Esophagus squamous epithelium (tissue), 4 donors: Measurements from ENCODE around the gene GNB1L.

ENCODE experiments used
- POLR2A ChIP-seq, 4 donors: fragments of 450-650 bp; IDR thresholded peaks; one replicate each; pipeline ENCODE4 v1.6.1; 2017; ENCODE audit warnings: antibody characterized with exemption in 4 of 4, mild to moderate bottlenecking in 4 of 4, moderate library complexity in 3 of 4
- TF ChIP-seq, protein P1 (sequence below), 6 experiments: fragments of 450-650 bp in 4 of 6; fragments of 200-600 bp in 2 of 6; sonication (generic) in 2 of 6; IDR thresholded peaks; one replicate each; pipeline ENCODE4 v1.5.1; 2016 to 2019; ENCODE audit warnings: antibody characterized with exemption in 6 of 6, mild to moderate bottlenecking in 4 of 6, moderate library complexity in 4 of 6

DNA sequence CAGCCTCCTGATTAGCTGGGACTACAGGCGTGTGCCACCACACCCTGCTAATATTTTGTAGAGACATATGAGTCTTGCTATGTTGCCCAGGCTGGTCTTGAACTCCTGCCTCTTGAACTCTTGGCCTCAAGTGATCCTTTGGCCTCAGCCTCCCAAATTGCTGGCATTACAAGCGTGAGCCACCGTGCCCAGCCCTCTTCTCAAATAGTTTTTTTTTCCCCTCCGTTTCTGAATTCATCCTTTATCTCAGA lies 82.3 kb downstream of the GNB1L start:
- TF ChIP-seq, protein P1, sequence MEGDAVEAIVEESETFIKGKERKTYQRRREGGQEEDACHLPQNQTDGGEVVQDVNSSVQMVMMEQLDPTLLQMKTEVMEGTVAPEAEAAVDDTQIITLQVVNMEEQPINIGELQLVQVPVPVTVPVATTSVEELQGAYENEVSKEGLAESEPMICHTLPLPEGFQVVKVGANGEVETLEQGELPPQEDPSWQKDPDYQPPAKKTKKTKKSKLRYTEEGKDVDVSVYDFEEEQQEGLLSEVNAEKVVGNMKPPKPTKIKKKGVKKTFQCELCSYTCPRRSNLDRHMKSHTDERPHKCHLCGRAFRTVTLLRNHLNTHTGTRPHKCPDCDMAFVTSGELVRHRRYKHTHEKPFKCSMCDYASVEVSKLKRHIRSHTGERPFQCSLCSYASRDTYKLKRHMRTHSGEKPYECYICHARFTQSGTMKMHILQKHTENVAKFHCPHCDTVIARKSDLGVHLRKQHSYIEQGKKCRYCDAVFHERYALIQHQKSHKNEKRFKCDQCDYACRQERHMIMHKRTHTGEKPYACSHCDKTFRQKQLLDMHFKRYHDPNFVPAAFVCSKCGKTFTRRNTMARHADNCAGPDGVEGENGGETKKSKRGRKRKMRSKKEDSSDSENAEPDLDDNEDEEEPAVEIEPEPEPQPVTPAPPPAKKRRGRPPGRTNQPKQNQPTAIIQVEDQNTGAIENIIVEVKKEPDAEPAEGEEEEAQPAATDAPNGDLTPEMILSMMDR (IDR thresholded peaks at IDR 0.05) = no peak
- no peak for TF ChIP-seq POLR2A (IDR thresholded peaks at IDR 0.05)
